M059J (cell line): Measurements from ENCODE around the gene LGALS14. TPM values are rescaled to one million over a fixed set of nuclear protein-coding genes. Genes with fewer than 3 reads are reported as not detected.

Source experiments
- DNase-seq: peaks from one replicate; pipeline ENCODE4 v3.0.0-alpha.2; 2012; ENCODE audit warnings: low read depth
- total RNA-seq: library from RNA; depleted of rRNA; stranded (reverse); fragments of >200 nt; shearing (Covaris generic); gene quantifications from 2 replicates; pipeline ENCODE4 v1.2.3, GENCODE V29; 2014; rRNA removed

LGALS14 gene
- total RNA-seq, 1 experiment from 2014 or later = not detected

- DNase-seq = no peak
Observed at GRCh38 chr19:39746836-39747529, 42.7 kb downstream of the LGALS14 start.

DNA sequence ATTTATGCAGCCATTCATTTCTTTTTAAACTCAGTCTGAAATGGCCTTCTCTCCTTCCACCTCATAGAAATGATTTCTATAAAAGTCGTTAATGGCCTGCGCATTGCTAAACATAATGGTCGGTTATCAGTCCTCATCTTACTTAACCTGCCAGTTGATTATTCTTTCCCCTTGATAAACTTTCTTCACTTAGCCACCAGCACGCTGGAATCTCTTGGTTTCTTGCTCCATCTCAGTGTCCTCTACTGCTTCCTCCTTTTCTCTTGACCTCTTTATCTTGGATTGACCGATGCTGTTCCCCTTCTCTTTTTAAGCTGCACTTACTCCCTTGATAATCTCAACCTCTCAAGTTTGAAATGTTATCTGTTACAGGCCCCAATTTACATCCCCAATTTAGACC lies 45.7 kb downstream of the LGALS14 start:
- no peak for DNase-seq

GRCh38 chr19:39752390-39752789 lies 48.1 kb downstream of the LGALS14 start:
- no peak for DNase-seq

- DNase-seq = no peak
Observed at GRCh38 chr19:39752795-39753194, 48.5 kb downstream of the LGALS14 start.

DNA sequence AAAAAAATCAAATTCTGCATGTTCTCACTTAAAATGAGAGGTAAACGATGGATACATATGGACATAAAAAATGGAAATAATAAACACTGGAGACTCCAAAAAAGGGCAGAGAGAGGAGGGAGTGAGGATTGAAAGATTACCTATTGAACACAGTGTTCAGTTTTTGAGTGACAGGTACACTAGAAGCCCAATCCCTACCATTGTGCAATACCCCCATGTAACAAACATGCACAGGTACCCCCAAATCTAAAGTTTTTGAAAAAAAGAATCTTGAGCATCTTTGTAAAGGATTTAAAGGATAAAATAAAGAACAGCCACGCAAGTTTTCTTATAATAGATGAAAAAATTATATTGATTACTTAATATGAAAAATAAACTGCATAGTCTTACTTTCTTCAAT lies 50.3 kb downstream of the LGALS14 start:
- DNase-seq = no peak

GRCh38 chr19:39754971-39755370 lies 50.7 kb downstream of the LGALS14 start:
- no peak for DNase-seq

Other genes with a start within 250 kb of the LGALS14 start
- gene TIMM50, start 223.6 kb upstream of the LGALS14 start, total RNA-seq = 88.1 and 93.0 TPM in 2 replicates
- 0.86 and 2.3 TPM in 2 replicates for gene DLL3, start 205.5 kb upstream of the LGALS14 start, total RNA-seq
- gene SELENOV, start 189.3 kb upstream of the LGALS14 start, total RNA-seq = not detected in 2 replicates
- gene EID2B, start 171.6 kb upstream of the LGALS14 start, total RNA-seq = 7.4 and 8.9 TPM in 2 replicates
- gene EID2, start 164.3 kb upstream of the LGALS14 start, total RNA-seq = 16.4 and 20.0 TPM in 2 replicates
- not detected in 2 replicates for gene LGALS13, start 102.0 kb upstream of the LGALS14 start, total RNA-seq
- gene LGALS16, start 48.6 kb upstream of the LGALS14 start, total RNA-seq = not detected in 2 replicates
- not detected in 2 replicates for gene CLC, start 33.5 kb downstream of the LGALS14 start, total RNA-seq
- gene LEUTX, start 74.4 kb downstream of the LGALS14 start, total RNA-seq = not detected in 2 replicates
- gene DYRK1B, start 129.7 kb downstream of the LGALS14 start, total RNA-seq = 4.9 and 10.6 TPM in 2 replicates
- 153 and 191 TPM in 2 replicates for gene FBL, start 141.9 kb downstream of the LGALS14 start, total RNA-seq
- gene FCGBP, start 230.2 kb downstream of the LGALS14 start, total RNA-seq = 0.15 and 0.47 TPM in 2 replicates